CD4-positive, CD25-positive, alpha-beta regulatory T cell (primary cell): ENCODE measurements around the gene HAND2. TPM values are rescaled to one million over a fixed set of nuclear protein-coding genes. Genes with fewer than 3 reads are reported as not detected.

Experiments used
- ATAC-seq, 2 donors: fragments of 150-1000 bp; cut with Tn5 transposase; one replicate each; pipeline ENCODE4 v1.10.0; 2021; ENCODE audit warnings: low read depth in 2 of 2, moderate number of reproducible peaks in 2 of 2, moderate library complexity in 1 of 2
- DNase-seq, 3 donors: peaks; one replicate each; pipeline versions ENCODE4 v3.0.0 to v3.0.0-alpha.2; 2012 to 2022; ENCODE audit warnings: mixed read lengths in 1 of 3
- H3K27ac ChIP-seq: one replicate; pipeline ENCODE4 v1.7.0; 2013; ENCODE audit warnings: mild to moderate bottlenecking, low read length; ENCODE audit not compliant: insufficient read depth, poor library complexity, severe bottlenecking
- H3K27me3 ChIP-seq: one replicate; pipeline ENCODE4 v1.7.0; 2013; ENCODE audit warnings: low read length; ENCODE audit not compliant: control insufficient read depth, insufficient read depth
- H3K36me3 ChIP-seq: one replicate; pipeline ENCODE4 v1.7.0; 2013; ENCODE audit warnings: mild to moderate bottlenecking, low read length, moderate library complexity; ENCODE audit not compliant: control insufficient read depth, insufficient read depth
- H3K4me1 ChIP-seq: 2 replicates; pipeline ENCODE4 v1.7.0; 2013; ENCODE audit warnings: mild to moderate bottlenecking, low read length; ENCODE audit not compliant: insufficient read depth, control insufficient read depth, poor library complexity, severe bottlenecking
- H3K4me3 ChIP-seq: one replicate; pipeline ENCODE4 v1.7.0; 2013; ENCODE audit warnings: low read depth, mild to moderate bottlenecking, low read length, moderate library complexity
- H3K9me3 ChIP-seq, 2 experiments: 1 replicate in 1 of 2; 2 replicates in 1 of 2; pipeline ENCODE4 v1.7.0; 2013; ENCODE audit warnings: low read length in 2 of 2, mild to moderate bottlenecking in 1 of 2, moderate library complexity in 1 of 2; ENCODE audit not compliant: control insufficient read depth in 2 of 2
- H3K27ac Mint-ChIP-seq, 3 donors: one replicate each; pipeline ENCODE4 v1.8.0; 2020 to 2022; ENCODE audit warnings: mild to moderate bottlenecking in 3 of 3, mixed read lengths in 3 of 3, moderate library complexity in 2 of 3
- H3K27me3 Mint-ChIP-seq: one replicate; pipeline ENCODE4 v1.8.0; 2022; ENCODE audit warnings: mild to moderate bottlenecking, mixed read lengths
- H3K36me3 Mint-ChIP-seq: one replicate; pipeline ENCODE4 v1.8.0; 2020; ENCODE audit warnings: mixed read lengths
- H3K4me1 Mint-ChIP-seq, 4 donors: one replicate each; pipeline ENCODE4 v1.8.0; 2020 to 2022; ENCODE audit warnings: mixed read lengths in 4 of 4, mild to moderate bottlenecking in 1 of 4
- H3K4me3 Mint-ChIP-seq, 4 donors: one replicate each; pipeline ENCODE4 v1.8.0; 2020 to 2022; ENCODE audit warnings: mild to moderate bottlenecking in 4 of 4, mixed read lengths in 4 of 4, moderate library complexity in 3 of 4
- H3K9me3 Mint-ChIP-seq, 7 donors: one replicate each; pipeline ENCODE4 v1.8.0; 2020 to 2022; ENCODE audit warnings: mixed read lengths in 7 of 7, mild to moderate bottlenecking in 3 of 7, moderate library complexity in 2 of 7
- polyA plus RNA-seq, 4 donors: library from polyadenylated mRNA; unstranded; fragments of 300-500 nt; fragmentation: Illumina TruSeq; gene quantifications; one replicate each; pipeline ENCODE4 v1.2.3, GENCODE V29; 2021
- total RNA-seq: library from RNA; stranded (reverse); gene quantifications from one replicate; pipeline ENCODE4 v1.2.3, GENCODE V29; 2022

HAND2 gene
- total and polyA plus RNA-seq, 5 donors from 2014 or later, result not detected

GRCh38 chr4:173571620-173572019 is 41.6 kb upstream of the HAND2 start:
- no peak overlapping the region for H3K4me3 Mint-ChIP-seq
- DNase-seq (no peak), ATAC-seq (no peak)
- no peak overlapping the region for H3K27ac ChIP-seq
- H3K4me1 Mint-ChIP-seq, result no peaks in the 10 kb centered on the region
- no peak overlapping the region for H3K4me3 ChIP-seq
- peaks cover 5% of the 10 kb centered on the region for H3K27me3 ChIP-seq
- peaks cover 20% of the 10 kb centered on the region for H3K27me3 Mint-ChIP-seq
- H3K27ac Mint-ChIP-seq, result no peak overlapping the region
- no peaks in the 10 kb centered on the region for H3K9me3 Mint-ChIP-seq
- H3K4me1 ChIP-seq, result no peaks in the 10 kb centered on the region
- H3K36me3 ChIP-seq, result no peaks in the 10 kb centered on the region
- H3K9me3 ChIP-seq, result no peaks in the 10 kb centered on the region
- no peaks in the 10 kb centered on the region for H3K36me3 Mint-ChIP-seq

GRCh38 chr4:173565281-173565680 is 35.3 kb upstream of the HAND2 start:
- H3K4me1 ChIP-seq, result no peaks in the 10 kb centered on the region
- no peak overlapping the region for H3K27ac ChIP-seq
- Mint-ChIP-seq H3K27me3 (peaks cover 11% of the 10 kb centered on the region), H3K9me3 (peaks cover 0 to 1% (median 0%) of the 10 kb centered on the region in 7 donors), H3K4me3 (no peak overlapping the region), H3K36me3 (no peaks in the 10 kb centered on the region), H3K27ac (no peak overlapping the region), H3K4me1 (no peaks in the 10 kb centered on the region)
- no peak for ATAC-seq
- H3K4me3 ChIP-seq, result no peak overlapping the region
- DNase-seq, result no peak
- no peaks in the 10 kb centered on the region for H3K9me3 ChIP-seq
- no peaks in the 10 kb centered on the region for H3K27me3 ChIP-seq
- no peaks in the 10 kb centered on the region for H3K36me3 ChIP-seq

GRCh38 chr4:173564461-173564860 is 34.4 kb upstream of the HAND2 start:
- ATAC-seq (no peak), DNase-seq (no peak)
- Histone ChIP-seq H3K27me3 (no peaks in the 10 kb centered on the region), H3K27ac (no peak overlapping the region), H3K9me3 (no peaks in the 10 kb centered on the region), H3K4me3 (no peak overlapping the region), H3K4me1 (no peaks in the 10 kb centered on the region), H3K36me3 (no peaks in the 10 kb centered on the region)
- Mint-ChIP-seq H3K27ac (no peak overlapping the region), H3K4me1 (no peaks in the 10 kb centered on the region), H3K36me3 (no peaks in the 10 kb centered on the region), H3K27me3 (peaks cover 6% of the 10 kb centered on the region), H3K9me3 (peaks cover 0 to 1% (median 0%) of the 10 kb centered on the region in 7 donors), H3K4me3 (no peak overlapping the region)

GRCh38 chr4:173560896-173561295 is 30.9 kb upstream of the HAND2 start:
- no peaks in the 10 kb centered on the region for H3K9me3 ChIP-seq

GRCh38 chr4:173556398-173557131 is 26.5 kb upstream of the HAND2 start:
- H3K36me3 ChIP-seq, result no peaks in the 10 kb centered on the region
- H3K4me1 ChIP-seq, result no peaks in the 10 kb centered on the region
- H3K27me3 ChIP-seq, result peaks cover 2% of the 10 kb centered on the region
- H3K4me3 ChIP-seq, result no peak overlapping the region
- no peaks in the 10 kb centered on the region for H3K36me3 Mint-ChIP-seq
- ATAC-seq, result no peak
- peaks cover 0 to 3% (median 0%) of the 10 kb centered on the region in 7 donors for H3K9me3 Mint-ChIP-seq
- H3K4me3 Mint-ChIP-seq, result no peak overlapping the region
- DNase-seq, result no peak
- H3K9me3 ChIP-seq, result no peaks in the 10 kb centered on the region
- H3K27ac ChIP-seq, result no peak overlapping the region
- peaks cover 5% of the 10 kb centered on the region for H3K27me3 Mint-ChIP-seq
- H3K27ac Mint-ChIP-seq, result no peak overlapping the region
- H3K4me1 Mint-ChIP-seq, result peaks cover 0 to 2% (median 0%) of the 10 kb centered on the region in 4 donors

More at GRCh38 chr4:173560896-173561295, 30.9 kb upstream of the HAND2 start:
- no peaks in the 10 kb centered on the region for H3K4me1 ChIP-seq
- no peak overlapping the region for H3K4me3 Mint-ChIP-seq
- H3K36me3 ChIP-seq, result no peaks in the 10 kb centered on the region
- H3K4me3 ChIP-seq, result no peak overlapping the region
- H3K4me1 Mint-ChIP-seq, result peaks cover 0 to 2% (median 0%) of the 10 kb centered on the region in 4 donors
- no peak for ATAC-seq
- no peak for DNase-seq
- H3K27me3 ChIP-seq, result no peaks in the 10 kb centered on the region
- H3K27ac Mint-ChIP-seq, result no peak overlapping the region
- H3K9me3 Mint-ChIP-seq, result peaks cover 0 to 1% (median 0%) of the 10 kb centered on the region in 7 donors
- no peaks in the 10 kb centered on the region for H3K36me3 Mint-ChIP-seq
- peaks cover 5% of the 10 kb centered on the region for H3K27me3 Mint-ChIP-seq
- H3K27ac ChIP-seq, result no peak overlapping the region

- Histone ChIP-seq H3K36me3 (no peaks in the 10 kb centered on the region), H3K27me3 (peaks cover 7% of the 10 kb centered on the region), H3K9me3 (no peaks in the 10 kb centered on the region), H3K27ac (no peak overlapping the region), H3K4me1 (no peaks in the 10 kb centered on the region), H3K4me3 (no peak overlapping the region)
- Mint-ChIP-seq H3K36me3 (no peaks in the 10 kb centered on the region), H3K27me3 (peaks cover 31% of the 10 kb centered on the region), H3K4me3 (no peak overlapping the region), H3K4me1 (no peaks in the 10 kb centered on the region), H3K9me3 (peaks cover 0 to 3% (median 0%) of the 10 kb centered on the region in 7 donors), H3K27ac (no peak overlapping the region)
- no peak for DNase-seq
- ATAC-seq, result no peak
Observed at GRCh38 chr4:173547889-173548288, 17.9 kb upstream of the HAND2 start.

GRCh38 chr4:173546776-173547175 is 16.7 kb upstream of the HAND2 start:
- ATAC-seq, result no peak
- Mint-ChIP-seq H3K36me3 (no peaks in the 10 kb centered on the region), H3K27ac (no peak overlapping the region), H3K4me3 (no peak overlapping the region), H3K27me3 (peaks cover 35% of the 10 kb centered on the region), H3K9me3 (peaks cover 0 to 3% (median 0%) of the 10 kb centered on the region in 7 donors), H3K4me1 (no peaks in the 10 kb centered on the region)
- peaks cover 6% of the 10 kb centered on the region for H3K27me3 ChIP-seq
- H3K27ac ChIP-seq, result no peak overlapping the region
- H3K4me3 ChIP-seq, result no peak overlapping the region
- DNase-seq, result no peak
- no peaks in the 10 kb centered on the region for H3K36me3 ChIP-seq
- no peaks in the 10 kb centered on the region for H3K9me3 ChIP-seq
- H3K4me1 ChIP-seq, result no peaks in the 10 kb centered on the region

GRCh38 chr4:173545440-173545839 is 15.4 kb upstream of the HAND2 start:
- Mint-ChIP-seq H3K4me1 (no peaks in the 10 kb centered on the region), H3K9me3 (no peaks in the 10 kb centered on the region), H3K36me3 (no peaks in the 10 kb centered on the region), H3K27ac (no peak overlapping the region), H3K4me3 (no peak overlapping the region), H3K27me3 (peaks cover 34% of the 10 kb centered on the region)
- no peaks in the 10 kb centered on the region for H3K36me3 ChIP-seq
- no peak overlapping the region for H3K4me3 ChIP-seq
- ATAC-seq, result no peak
- peaks cover 6% of the 10 kb centered on the region for H3K27me3 ChIP-seq
- H3K27ac ChIP-seq, result no peak overlapping the region
- H3K9me3 ChIP-seq, result no peaks in the 10 kb centered on the region
- no peaks in the 10 kb centered on the region for H3K4me1 ChIP-seq
- no peak for DNase-seq
